Measurements from ENCODE around the gene LINC01488. TPM values are rescaled to one million over a fixed set of nuclear protein-coding genes. Genes with fewer than 3 reads are reported as not detected.

The LINC01488 gene
- polyA plus RNA-seq, 1 donor, result 0.09 TPM

- Histone ChIP-seq H3K4me1 (ENCODE audit: control insufficient read depth, insufficient read depth, low read length) (peaks cover 20% of the 10 kb centered on the region), H3K27me3 (ENCODE audit: control insufficient read depth, insufficient read depth, low read length) (no peaks in the 10 kb centered on the region), H3K27ac (ENCODE audit: low read length) (no peak overlapping the region), H3K9me3 (ENCODE audit: control insufficient read depth, low read depth, low read length) (no peaks in the 10 kb centered on the region), H3K36me3 (ENCODE audit: control insufficient read depth, insufficient read depth, low read length) (no peaks in the 10 kb centered on the region), H3K4me3 (ENCODE audit: low read length) (no peak overlapping the region)
- no CpG with 5 or more reads among the region's 2 CpGs for WGBS (ENCODE audit: insufficient coverage, low lambda C conversion rate)
- no peak for DNase-seq
Measured at GRCh38 chr11:69439127-69439526, 42.3 kb upstream of the LINC01488 start.

- H3K27me3 ChIP-seq (ENCODE audit: control insufficient read depth, insufficient read depth, low read length), result no peaks in the 10 kb centered on the region
- H3K36me3 ChIP-seq (ENCODE audit: control insufficient read depth, insufficient read depth, low read length), result no peaks in the 10 kb centered on the region
- H3K27ac ChIP-seq (ENCODE audit: low read length), result no peak overlapping the region
- 100% methylated on average over 1 of the region's 13 CpGs for WGBS (ENCODE audit: insufficient coverage, low lambda C conversion rate)
- no peak overlapping the region for H3K4me3 ChIP-seq (ENCODE audit: low read length)
- H3K9me3 ChIP-seq (ENCODE audit: control insufficient read depth, low read depth, low read length), result no peaks in the 10 kb centered on the region
- H3K4me1 ChIP-seq (ENCODE audit: control insufficient read depth, insufficient read depth, low read length), result peaks cover 27% of the 10 kb centered on the region
- DNase-seq, result no peak
Measured at GRCh38 chr11:69439651-69440464, 41.6 kb upstream of the LINC01488 start.

- no peaks in the 10 kb centered on the region for H3K9me3 ChIP-seq (ENCODE audit: control insufficient read depth, low read depth, low read length)
- H3K36me3 ChIP-seq (ENCODE audit: control insufficient read depth, insufficient read depth, low read length), result no peaks in the 10 kb centered on the region
- H3K4me3 ChIP-seq (ENCODE audit: low read length), result no peak overlapping the region
- H3K27me3 ChIP-seq (ENCODE audit: control insufficient read depth, insufficient read depth, low read length), result no peaks in the 10 kb centered on the region
- WGBS (ENCODE audit: insufficient coverage, low lambda C conversion rate), result 93% methylated on average over 3 of the region's 6 CpGs
- DNase-seq, result no peak
- peaks cover 26% of the 10 kb centered on the region for H3K4me1 ChIP-seq (ENCODE audit: control insufficient read depth, insufficient read depth, low read length)
- no peak overlapping the region for H3K27ac ChIP-seq (ENCODE audit: low read length)
Measured at GRCh38 chr11:69440876-69441275, 40.6 kb upstream of the LINC01488 start.

- H3K27me3 ChIP-seq (ENCODE audit: control insufficient read depth, insufficient read depth, low read length), result no peaks in the 10 kb centered on the region
- H3K4me1 ChIP-seq (ENCODE audit: control insufficient read depth, insufficient read depth, low read length), result peaks cover 26% of the 10 kb centered on the region
- H3K27ac ChIP-seq (ENCODE audit: low read length), result peak overlapping the region; percentile 80
- no CpG with 5 or more reads among the region's 10 CpGs for WGBS (ENCODE audit: insufficient coverage, low lambda C conversion rate)
- no peak for DNase-seq
- H3K9me3 ChIP-seq (ENCODE audit: control insufficient read depth, low read depth, low read length), result no peaks in the 10 kb centered on the region
- H3K4me3 ChIP-seq (ENCODE audit: low read length), result no peak overlapping the region
- H3K36me3 ChIP-seq (ENCODE audit: control insufficient read depth, insufficient read depth, low read length), result no peaks in the 10 kb centered on the region
Measured at GRCh38 chr11:69442012-69442806, 39.3 kb upstream of the LINC01488 start.

GRCh38 chr11:69442807-69443137 is 38.7 kb upstream of the LINC01488 start:
- no CpG with 5 or more reads among the region's 10 CpGs for WGBS (ENCODE audit: insufficient coverage, low lambda C conversion rate)
- peak overlapping the region; percentile 80 for H3K27ac ChIP-seq (ENCODE audit: low read length)
- no peaks in the 10 kb centered on the region for H3K9me3 ChIP-seq (ENCODE audit: control insufficient read depth, low read depth, low read length)
- H3K27me3 ChIP-seq (ENCODE audit: control insufficient read depth, insufficient read depth, low read length), result no peaks in the 10 kb centered on the region
- H3K36me3 ChIP-seq (ENCODE audit: control insufficient read depth, insufficient read depth, low read length), result no peaks in the 10 kb centered on the region
- no peak overlapping the region for H3K4me3 ChIP-seq (ENCODE audit: low read length)
- H3K4me1 ChIP-seq (ENCODE audit: control insufficient read depth, insufficient read depth, low read length), result peaks cover 26% of the 10 kb centered on the region
- DNase-seq, result peak in 1 of 2 donors; percentile 81

- peaks cover 26% of the 10 kb centered on the region for H3K4me1 ChIP-seq (ENCODE audit: control insufficient read depth, insufficient read depth, low read length)
- DNase-seq, result peak; percentile 91 to 97
- H3K9me3 ChIP-seq (ENCODE audit: control insufficient read depth, low read depth, low read length), result no peaks in the 10 kb centered on the region
- H3K4me3 ChIP-seq (ENCODE audit: low read length), result peak overlapping the region; percentile 42
- H3K36me3 ChIP-seq (ENCODE audit: control insufficient read depth, insufficient read depth, low read length), result no peaks in the 10 kb centered on the region
- H3K27ac ChIP-seq (ENCODE audit: low read length), result peak overlapping the region; percentile 80
- H3K27me3 ChIP-seq (ENCODE audit: control insufficient read depth, insufficient read depth, low read length), result no peaks in the 10 kb centered on the region
- WGBS (ENCODE audit: insufficient coverage, low lambda C conversion rate), result no CpG with 5 or more reads among the region's 48 CpGs
Measured at GRCh38 chr11:69443138-69443967, 38.1 kb upstream of the LINC01488 start.

GRCh38 chr11:69443968-69444364 is 37.5 kb upstream of the LINC01488 start:
- Histone ChIP-seq H3K27me3 (ENCODE audit: control insufficient read depth, insufficient read depth, low read length) (no peaks in the 10 kb centered on the region), H3K36me3 (ENCODE audit: control insufficient read depth, insufficient read depth, low read length) (no peaks in the 10 kb centered on the region), H3K27ac (ENCODE audit: low read length) (peak overlapping the region; percentile 80), H3K4me3 (ENCODE audit: low read length) (peak overlapping the region; percentile 42), H3K4me1 (ENCODE audit: control insufficient read depth, insufficient read depth, low read length) (peaks cover 26% of the 10 kb centered on the region), H3K9me3 (ENCODE audit: control insufficient read depth, low read depth, low read length) (no peaks in the 10 kb centered on the region)
- DNase-seq, result no peak
- no CpG with 5 or more reads among the region's 6 CpGs for WGBS (ENCODE audit: insufficient coverage, low lambda C conversion rate)

- Histone ChIP-seq H3K36me3 (ENCODE audit: control insufficient read depth, insufficient read depth, low read length) (no peaks in the 10 kb centered on the region), H3K4me1 (ENCODE audit: control insufficient read depth, insufficient read depth, low read length) (peaks cover 26% of the 10 kb centered on the region), H3K9me3 (ENCODE audit: control insufficient read depth, low read depth, low read length) (no peaks in the 10 kb centered on the region), H3K27ac (ENCODE audit: low read length) (peak overlapping the region; percentile 80), H3K27me3 (ENCODE audit: control insufficient read depth, insufficient read depth, low read length) (no peaks in the 10 kb centered on the region), H3K4me3 (ENCODE audit: low read length) (no peak overlapping the region)
- no CpG with 5 or more reads among the region's 32 CpGs for WGBS (ENCODE audit: insufficient coverage, low lambda C conversion rate)
- peak; percentile 79 to 81 for DNase-seq
Measured at GRCh38 chr11:69444381-69445130, 36.9 kb upstream of the LINC01488 start.

GRCh38 chr11:69445131-69445470 is 36.4 kb upstream of the LINC01488 start:
- no CpG with 5 or more reads among the region's 11 CpGs for WGBS (ENCODE audit: insufficient coverage, low lambda C conversion rate)
- DNase-seq, result no peak
- no peaks in the 10 kb centered on the region for H3K36me3 ChIP-seq (ENCODE audit: control insufficient read depth, insufficient read depth, low read length)
- no peaks in the 10 kb centered on the region for H3K27me3 ChIP-seq (ENCODE audit: control insufficient read depth, insufficient read depth, low read length)
- no peak overlapping the region for H3K4me3 ChIP-seq (ENCODE audit: low read length)
- H3K4me1 ChIP-seq (ENCODE audit: control insufficient read depth, insufficient read depth, low read length), result peaks cover 28% of the 10 kb centered on the region
- H3K27ac ChIP-seq (ENCODE audit: low read length), result no peak overlapping the region
- H3K9me3 ChIP-seq (ENCODE audit: control insufficient read depth, low read depth, low read length), result no peaks in the 10 kb centered on the region

- no peak for DNase-seq
- Histone ChIP-seq H3K36me3 (ENCODE audit: control insufficient read depth, insufficient read depth, low read length) (no peaks in the 10 kb centered on the region), H3K27ac (ENCODE audit: low read length) (no peak overlapping the region), H3K4me3 (ENCODE audit: low read length) (no peak overlapping the region), H3K27me3 (ENCODE audit: control insufficient read depth, insufficient read depth, low read length) (no peaks in the 10 kb centered on the region), H3K9me3 (ENCODE audit: control insufficient read depth, low read depth, low read length) (no peaks in the 10 kb centered on the region), H3K4me1 (ENCODE audit: control insufficient read depth, insufficient read depth, low read length) (peaks cover 33% of the 10 kb centered on the region)
- WGBS (ENCODE audit: insufficient coverage, low lambda C conversion rate), result no CpG with 5 or more reads among the region's 11 CpGs
Measured at GRCh38 chr11:69446108-69446507, 35.4 kb upstream of the LINC01488 start.
